H1 (cell line): Measurements from ENCODE around the gene PLCB1.

Experiments
- EP300 ChIP-seq, 2 experiments: IDR thresholded peaks; 1 replicate in 1 of 2; 2 replicates in 1 of 2; pipeline ENCODE4 v1.6.1; 2011 to 2012; ENCODE audit warnings: low read depth in 2 of 2, low read length in 2 of 2, mild to moderate bottlenecking in 2 of 2, borderline replicate concordance in 1 of 2, inconsistent platforms in 1 of 2, moderate library complexity in 1 of 2
- SP1 ChIP-seq: IDR thresholded peaks from 2 replicates; pipeline ENCODE4 v1.6.1; 2011; ENCODE audit warnings: low read depth, low read length
- TF ChIP-seq, protein P1 (sequence below), 3 experiments: IDR thresholded peaks; 1 replicate in 2 of 3; 2 replicates in 1 of 3; pipeline versions ENCODE4 v1.5.1 to v1.6.1; 2011; ENCODE audit warnings: low read length in 3 of 3, mild to moderate bottlenecking in 3 of 3, inconsistent platforms in 2 of 3, low read depth in 1 of 3, moderate library complexity in 1 of 3; ENCODE audit not compliant: insufficient read depth in 1 of 3; ENCODE audit errors: control extremely low read depth in 1 of 3

DNA sequence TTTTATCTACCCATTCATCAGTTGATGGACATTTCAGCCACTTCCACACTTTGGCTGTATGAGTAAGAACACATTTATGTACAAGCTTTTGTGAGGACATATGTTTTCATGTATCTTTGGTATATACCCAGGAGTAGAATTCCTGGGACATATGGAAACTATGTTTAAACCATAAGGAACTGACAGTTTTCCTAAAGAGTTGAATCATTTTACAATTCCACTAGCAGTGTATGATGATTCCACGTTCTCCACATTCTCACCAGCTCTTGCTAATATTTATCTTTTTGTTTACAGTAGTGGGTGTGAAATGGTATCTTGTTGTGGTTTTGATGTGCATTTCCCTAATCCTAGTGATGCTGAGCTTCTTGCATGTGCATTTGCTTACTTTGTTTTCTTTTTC, 338.1 kb downstream of the PLCB1 start:
- TF ChIP-seq SP1 (no peak), EP300 (IDR thresholded peaks at IDR 0.05; ENCODE audit: borderline replicate concordance in 1 of 2, low read depth in 2 of 2, low read length in 2 of 2) (no peak)
- TF ChIP-seq, protein P1, sequence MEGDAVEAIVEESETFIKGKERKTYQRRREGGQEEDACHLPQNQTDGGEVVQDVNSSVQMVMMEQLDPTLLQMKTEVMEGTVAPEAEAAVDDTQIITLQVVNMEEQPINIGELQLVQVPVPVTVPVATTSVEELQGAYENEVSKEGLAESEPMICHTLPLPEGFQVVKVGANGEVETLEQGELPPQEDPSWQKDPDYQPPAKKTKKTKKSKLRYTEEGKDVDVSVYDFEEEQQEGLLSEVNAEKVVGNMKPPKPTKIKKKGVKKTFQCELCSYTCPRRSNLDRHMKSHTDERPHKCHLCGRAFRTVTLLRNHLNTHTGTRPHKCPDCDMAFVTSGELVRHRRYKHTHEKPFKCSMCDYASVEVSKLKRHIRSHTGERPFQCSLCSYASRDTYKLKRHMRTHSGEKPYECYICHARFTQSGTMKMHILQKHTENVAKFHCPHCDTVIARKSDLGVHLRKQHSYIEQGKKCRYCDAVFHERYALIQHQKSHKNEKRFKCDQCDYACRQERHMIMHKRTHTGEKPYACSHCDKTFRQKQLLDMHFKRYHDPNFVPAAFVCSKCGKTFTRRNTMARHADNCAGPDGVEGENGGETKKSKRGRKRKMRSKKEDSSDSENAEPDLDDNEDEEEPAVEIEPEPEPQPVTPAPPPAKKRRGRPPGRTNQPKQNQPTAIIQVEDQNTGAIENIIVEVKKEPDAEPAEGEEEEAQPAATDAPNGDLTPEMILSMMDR (IDR thresholded peaks at IDR 0.05; ENCODE audit: control extremely low read depth in 1 of 3, insufficient read depth in 1 of 3, low read depth in 1 of 3, low read length in 3 of 3), result no peak
